ENCODE results near the gene MAD1L1. TPM values are rescaled to one million over a fixed set of nuclear protein-coding genes. Genes with fewer than 3 reads are reported as not detected.

MAD1L1 gene
- total and polyA plus RNA-seq, 2 of the 13 experiments (the other 11 are each of a cell fraction or from before 2014, with no cell fraction given): 17.4 to 64.7 TPM

DNA sequence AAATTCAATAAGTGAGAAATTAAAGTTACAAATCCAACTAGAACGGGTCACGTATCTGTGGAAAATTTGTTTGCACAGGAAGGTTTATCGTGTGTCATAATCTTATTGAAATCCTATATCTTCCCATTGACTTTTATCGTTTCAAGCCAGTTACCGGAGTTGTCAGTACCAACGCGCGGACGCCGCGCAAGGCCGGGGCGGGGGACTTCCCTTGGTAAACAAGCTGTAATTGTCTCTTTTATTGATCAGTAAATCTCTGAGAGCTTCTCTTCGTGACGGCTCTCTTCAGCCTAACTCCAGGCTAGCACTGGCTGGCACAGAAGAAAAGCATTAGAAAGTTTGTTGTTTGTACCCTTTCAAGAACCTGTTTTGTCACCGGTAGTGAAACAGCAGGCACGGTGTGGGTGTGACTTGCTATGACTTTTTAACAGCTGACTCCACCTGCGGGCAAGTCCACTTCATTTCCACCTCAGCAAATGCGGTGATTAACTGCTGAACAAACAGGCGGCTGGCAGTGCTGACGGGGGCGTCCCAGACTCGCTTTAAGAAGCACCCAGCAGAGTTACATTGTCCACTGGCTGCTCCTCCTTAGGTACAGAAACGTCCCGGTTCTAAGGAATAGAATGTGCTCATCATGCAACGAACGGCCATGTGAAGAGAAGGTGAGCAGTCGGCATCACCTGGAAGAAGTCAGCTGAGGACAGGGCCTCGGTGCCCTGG is 215.8 kb downstream of the MAD1L1 start:
- FAIRE-seq: no peak
- WGBS (ENCODE audit: low lambda C conversion rate): 95% methylated on average over 29 of the region's 29 CpGs
- no peak for TF ChIP-seq ZNF292 (CRISPR knock-in tag; IDR thresholded peaks at IDR 0.05; ENCODE audit: borderline replicate concordance, low read depth)
- TF ChIP-seq FOXA1 (IDR thresholded peaks at IDR 0.05): no peak
- TF ChIP-seq FOXA1 (CRISPR knock-in tag; IDR thresholded peaks at IDR 0.05): no peak
- no peak for TF ChIP-seq KDM6A (CRISPR knock-in tag; IDR thresholded peaks at IDR 0.05; ENCODE audit: low read depth)
- no peak for TF ChIP-seq ZFP36L1 (CRISPR knock-in tag; IDR thresholded peaks at IDR 0.05)
- no peak for TF ChIP-seq ZNF839 (CRISPR knock-in tag; IDR thresholded peaks at IDR 0.05; ENCODE audit: borderline replicate concordance)
- no peak for TF ChIP-seq ZIK1 (CRISPR knock-in tag; IDR thresholded peaks at IDR 0.05; ENCODE audit: borderline replicate concordance, low read depth)
- TF ChIP-seq KLF9 (CRISPR knock-in tag; IDR thresholded peaks at IDR 0.05; ENCODE audit: low read depth): no peak
- TF ChIP-seq ZNF605 (CRISPR knock-in tag; IDR thresholded peaks at IDR 0.05): no peak
- no peak for TF ChIP-seq GATA4 (IDR thresholded peaks at IDR 0.05; ENCODE audit: borderline replicate concordance, low read depth)
- TF ChIP-seq, protein P1, sequence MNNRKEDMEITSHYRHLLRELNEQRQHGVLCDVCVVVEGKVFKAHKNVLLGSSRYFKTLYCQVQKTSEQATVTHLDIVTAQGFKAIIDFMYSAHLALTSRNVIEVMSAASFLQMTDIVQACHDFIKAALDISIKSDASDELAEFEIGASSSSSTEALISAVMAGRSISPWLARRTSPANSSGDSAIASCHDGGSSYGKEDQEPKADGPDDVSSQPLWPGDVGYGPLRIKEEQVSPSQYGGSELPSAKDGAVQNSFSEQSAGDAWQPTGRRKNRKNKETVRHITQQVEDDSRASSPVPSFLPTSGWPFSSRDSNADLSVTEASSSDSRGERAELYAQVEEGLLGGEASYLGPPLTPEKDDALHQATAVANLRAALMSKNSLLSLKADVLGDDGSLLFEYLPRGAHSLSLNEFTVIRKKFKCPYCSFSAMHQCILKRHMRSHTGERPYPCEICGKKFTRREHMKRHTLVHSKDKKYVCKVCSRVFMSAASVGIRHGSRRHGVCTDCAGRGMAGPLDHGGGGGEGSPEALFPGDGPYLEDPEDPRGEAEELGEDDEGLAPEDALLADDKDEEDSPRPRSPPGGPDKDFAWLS (CRISPR knock-in tag; IDR thresholded peaks at IDR 0.05; ENCODE audit: borderline replicate concordance): no peak
- TF ChIP-seq ZNF777 (CRISPR knock-in tag; IDR thresholded peaks at IDR 0.05): no peak
- no peak overlapping the region for H3K4me3 ChIP-seq (replicated peaks in 1 of 3; ENCODE audit: insufficient read depth in 1 of 3, low read depth in 2 of 3, low read length in 3 of 3)
- in situ Hi-C loops (cut with HindIII; ENCODE audit: extremely low pct_ligation_motif_present, low pct_unique_long_range_greater_than_20kb): no loop called here
- H3K27ac ChIP-seq (ENCODE audit: extremely low read length, insufficient read depth, low read length): no peak overlapping the region
- DNase-seq (ENCODE audit: low spot score): no peak
- peaks cover 5 to 13% of the 10 kb centered on the region in 2 experiments; a peak in 3 of 5 replicates for H3K36me3 ChIP-seq (replicated peaks in 1 of 2; ENCODE audit: control insufficient read depth in 1 of 2, insufficient read depth in 2 of 2, low read length in 2 of 2)
- ChIA-PET POLR2A (no interaction called here), CTCF (ENCODE audit: low intra/inter-chr PET ratio, low total read pairs) (no interaction called here)
- H4K20me1 ChIP-seq (ENCODE audit: insufficient read depth, low read length): no peaks in the 10 kb centered on the region
- intact Hi-C loops (cut with micrococcal nuclease; ENCODE audit: unreplicated experiment): no loop called here
- H3K4me1 ChIP-seq (ENCODE audit: insufficient read depth, low read length): peaks cover 23% of the 10 kb centered on the region
- H3K9me3 ChIP-seq (ENCODE audit: low read length): no peaks in the 10 kb centered on the region
- no peak for ATAC-seq
- H2AFZ ChIP-seq (ENCODE audit: low read length): no peak overlapping the region
- H3K9ac ChIP-seq (ENCODE audit: insufficient read depth, low read depth, low read length): no peak overlapping the region
- no TSS peak for BruUV-seq (replicated peaks)
- no peaks in the 10 kb centered on the region for H3K79me2 ChIP-seq (ENCODE audit: insufficient read depth, low read length)
- no peak overlapping the region for H3K4me2 ChIP-seq (ENCODE audit: low read depth, low read length)
- no peaks in the 10 kb centered on the region for H3K27me3 ChIP-seq (ENCODE audit: control insufficient read depth in 1 of 2, insufficient read depth in 2 of 2, low read length in 2 of 2)

Measured in HepG2 (cell line).